ENCODE data around the gene BAZ2B. TPM values are rescaled to one million over a fixed set of nuclear protein-coding genes. Genes with fewer than 3 reads are reported as not detected.

Gene BAZ2B
- total and polyA plus RNA-seq, 9 of the 15 experiments (the other 6 are each of a cell fraction or from before 2014, with no cell fraction given) = 7.5 to 38.6 (median 19.8) TPM

GRCh38 chr2:159591221-159591620 is 25.1 kb downstream of the BAZ2B start:
- no TSS peak for BruUV-seq (replicated peaks)
- Histone ChIP-seq H3K27me3 (ENCODE audit: control insufficient read depth in 2 of 2, insufficient read depth in 2 of 2, low read length in 2 of 2) (no peaks in the 10 kb centered on the region), H3K4me3 (no peak overlapping the region), H3K27ac (ENCODE audit: extremely low read depth, low read depth, low read length) (no peak overlapping the region), H3K9me1 (ENCODE audit: control insufficient read depth, insufficient read depth, low read length) (no peaks in the 10 kb centered on the region), H3K79me2 (ENCODE audit: control insufficient read depth, insufficient read depth, low read length) (no peaks in the 10 kb centered on the region), H3K36me3 (ENCODE audit: control insufficient read depth, insufficient read depth, low read length) (no peaks in the 10 kb centered on the region), H4K20me1 (replicated peaks; ENCODE audit: control insufficient read depth, insufficient read depth, low read length) (no peaks in the 10 kb centered on the region), H3K9me3 (replicated peaks; ENCODE audit: control insufficient read depth, insufficient read depth, low read depth, low read length) (no peaks in the 10 kb centered on the region), H3K4me1 (replicated peaks in 1 of 2; ENCODE audit: control insufficient read depth in 2 of 2, insufficient read depth in 2 of 2, low read length in 2 of 2) (no peaks in the 10 kb centered on the region; a peak in 1 of 5 replicates), H3K4me2 (ENCODE audit: insufficient read depth, low read length) (no peak overlapping the region), H2AFZ (ENCODE audit: low read depth, low read length) (no peak overlapping the region), H3K9ac (ENCODE audit: insufficient read depth in 1 of 2, low read depth in 2 of 2, low read length in 2 of 2) (no peak overlapping the region)
- no peak for ATAC-seq
- ChIA-PET POLR2A (interaction anchor here (1.1 to 1.6 kb wide), 2 partner anchors 19 to 34 kb away, joined by 3 to 4 read pairs; no protein-coding TSS in a partner anchor), CTCF (ENCODE audit: low intra/inter-chr PET ratio) (no interaction called here)
- TF ChIP-seq FOXJ2 (tag; IDR thresholded peaks at IDR 0.05) (peak; percentile 96), RFX1 (IDR thresholded peaks at IDR 0.05) (peak; percentile 92), SREBF2 (CRISPR knock-in tag; IDR thresholded peaks at IDR 0.05) (no peak), CTBP1 (IDR thresholded peaks at IDR 0.05; ENCODE audit: borderline replicate concordance) (peak; percentile 35; the same call in 1 of the 2 replicates), POLR2H (tag; IDR thresholded peaks at IDR 0.05; ENCODE audit: low read depth) (0 out of 2 replicates have a peak, but pooled peaks have one; percentile 45), SLC30A9 (CRISPR knock-in tag; IDR thresholded peaks at IDR 0.05) (no peak)
- DNase-seq (ENCODE audit: extremely low read depth in 1 of 4, low spot score in 3 of 4) = peak in 2 of 4 experiments; percentile 27 to 29
- intact Hi-C loops (cut with micrococcal nuclease) (no loop called here), in situ Hi-C loops (cut with MboI) (no loop called here)
- FAIRE-seq = no peak

- H2AFZ ChIP-seq (ENCODE audit: low read depth, low read length) = no peak overlapping the region
- BruUV-seq (replicated peaks) = no TSS peak
- WGBS (ENCODE audit: insufficient coverage, low coverage, missing lambda C conversion rate) = 83% methylated on average over 1 of the region's 1 CpG
- H3K4me3 ChIP-seq = no peak overlapping the region
- no peaks in the 10 kb centered on the region for H4K20me1 ChIP-seq (replicated peaks; ENCODE audit: control insufficient read depth, insufficient read depth, low read length)
- no peaks in the 10 kb centered on the region for H3K27me3 ChIP-seq (ENCODE audit: control insufficient read depth in 2 of 2, insufficient read depth in 2 of 2, low read length in 2 of 2)
- POLR2A ChIA-PET = no interaction called here
- H3K4me2 ChIP-seq (ENCODE audit: insufficient read depth, low read length) = no peak overlapping the region
- no peaks in the 10 kb centered on the region for H3K36me3 ChIP-seq (ENCODE audit: control insufficient read depth, insufficient read depth, low read length)
- no peak overlapping the region for H3K9ac ChIP-seq (ENCODE audit: insufficient read depth in 1 of 2, low read depth in 2 of 2, low read length in 2 of 2)
- H3K4me1 ChIP-seq (replicated peaks in 1 of 2; ENCODE audit: control insufficient read depth in 2 of 2, insufficient read depth in 2 of 2, low read length in 2 of 2) = no peaks in the 10 kb centered on the region; a peak in 1 of 5 replicates
- FAIRE-seq = no peak
- no peak for ATAC-seq
- intact Hi-C loops (cut with micrococcal nuclease) = no loop called here
- no peaks in the 10 kb centered on the region for H3K79me2 ChIP-seq (ENCODE audit: control insufficient read depth, insufficient read depth, low read length)
- in situ Hi-C loops (cut with MboI) = no loop called here
- CTCF ChIA-PET (ENCODE audit: low intra/inter-chr PET ratio) = no interaction called here
- TF ChIP-seq ZNF134 (CRISPR knock-in tag; conservative IDR thresholded peaks at IDR 0.05) (no peak), MAFF (IDR thresholded peaks at IDR 0.05; ENCODE audit: low read length) (peak; percentile 31; the same call in 1 of the 2 replicates), ZNF316 (IDR thresholded peaks at IDR 0.05) (peak; percentile 64), MAFK (IDR thresholded peaks at IDR 0.05; ENCODE audit: low read length) (peak; percentile 13; the same call in 1 of the 2 replicates)
- H3K9me3 ChIP-seq (replicated peaks; ENCODE audit: control insufficient read depth, insufficient read depth, low read depth, low read length) = no peaks in the 10 kb centered on the region
- H3K9me1 ChIP-seq (ENCODE audit: control insufficient read depth, insufficient read depth, low read length) = no peaks in the 10 kb centered on the region
- DNase-seq (ENCODE audit: extremely low read depth in 1 of 4, low spot score in 3 of 4) = no peak
- H3K27ac ChIP-seq (ENCODE audit: extremely low read depth, low read depth, low read length) = no peak overlapping the region
Measured at GRCh38 chr2:159589286-159589685, 27.1 kb downstream of the BAZ2B start.

Data from K562 (cell line).